EH (cell line): Measurements from ENCODE around the gene FOS.
"Not testable (repeated sequence)": the region's sequence is repeated elsewhere in the genome, so short reads cannot be mapped to it uniquely, and the experiment has no call there.

Source experiments
- DNase-seq: peaks from one replicate; pipeline ENCODE4 v3.0.0-alpha.2; 2015; ENCODE audit warnings: low read depth

FOS gene

DNA sequence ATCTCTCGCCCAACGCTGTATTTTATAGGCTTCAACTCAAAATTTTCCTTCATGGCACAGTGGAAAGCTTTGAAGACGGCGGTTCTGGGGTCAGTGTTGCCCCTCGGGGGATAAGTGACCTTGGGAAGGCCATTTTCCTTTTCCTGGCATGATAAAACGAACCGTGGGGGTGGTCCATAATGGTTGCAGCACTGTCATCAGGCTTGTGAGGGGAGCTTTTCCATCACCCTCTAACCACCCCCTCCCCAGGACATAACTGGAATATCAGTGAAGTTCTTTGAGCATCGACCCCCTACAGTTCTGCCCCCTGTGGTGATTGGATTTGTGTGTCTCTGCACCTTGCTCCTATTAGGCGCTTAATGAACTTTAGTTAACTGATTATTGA is 16.0 kb downstream of the FOS start:
- no peak for DNase-seq

DNA sequence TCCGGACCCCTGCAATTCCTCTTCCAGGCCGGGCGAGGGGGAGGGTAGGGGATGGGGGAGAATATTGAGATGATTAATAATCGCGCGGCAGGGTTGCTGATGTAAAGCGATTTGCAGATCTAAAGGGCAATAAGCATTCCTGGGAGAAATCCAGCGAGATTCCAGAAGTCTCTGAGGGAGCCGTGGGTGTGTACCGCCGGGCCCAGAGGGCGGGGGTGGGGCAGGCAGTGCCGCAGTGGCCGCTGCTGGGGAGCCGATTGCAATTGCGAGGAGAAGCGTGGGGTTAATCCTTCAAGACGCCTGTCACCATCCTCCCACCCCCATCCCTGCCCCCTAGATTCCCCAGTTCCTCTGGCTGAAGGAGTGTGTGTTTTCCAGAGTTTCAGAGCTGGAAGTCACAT is 16.4 kb downstream of the FOS start:
- peak; percentile 87 for DNase-seq

GRCh38 chr14:75295491-75296345 is 17.1 kb downstream of the FOS start:
- peak; percentile 67 for DNase-seq

DNA sequence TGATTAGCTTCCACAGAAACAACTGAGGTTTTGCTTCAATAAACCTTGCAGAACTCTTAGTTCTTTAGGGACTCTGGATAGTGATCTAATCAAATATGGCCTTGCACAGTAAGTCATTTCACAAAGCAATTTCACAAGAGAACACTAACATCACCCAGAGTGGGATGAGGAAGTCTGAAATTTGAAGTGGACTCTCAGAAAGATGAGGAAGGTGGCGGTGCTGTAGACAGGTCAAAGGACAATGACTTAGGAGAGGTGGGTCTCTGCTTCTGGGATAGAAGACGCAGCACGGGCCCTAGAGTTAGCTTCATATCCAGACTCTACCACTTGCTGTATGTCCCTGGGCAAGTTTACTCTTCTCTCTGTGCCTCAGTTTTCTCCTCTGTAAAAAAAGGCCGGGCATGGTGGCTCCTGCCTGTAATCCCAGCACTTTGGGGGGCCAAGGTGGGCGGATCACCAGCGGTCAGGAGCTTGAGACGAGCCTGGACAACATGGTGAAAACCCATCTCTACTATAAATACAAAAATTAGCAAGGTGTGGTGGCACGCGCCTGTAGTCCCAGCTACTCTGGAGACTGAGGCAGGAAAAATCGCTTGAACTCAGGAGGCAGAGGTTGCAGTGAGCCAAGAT is 18.9 kb downstream of the FOS start:
- no peak for DNase-seq

DNA sequence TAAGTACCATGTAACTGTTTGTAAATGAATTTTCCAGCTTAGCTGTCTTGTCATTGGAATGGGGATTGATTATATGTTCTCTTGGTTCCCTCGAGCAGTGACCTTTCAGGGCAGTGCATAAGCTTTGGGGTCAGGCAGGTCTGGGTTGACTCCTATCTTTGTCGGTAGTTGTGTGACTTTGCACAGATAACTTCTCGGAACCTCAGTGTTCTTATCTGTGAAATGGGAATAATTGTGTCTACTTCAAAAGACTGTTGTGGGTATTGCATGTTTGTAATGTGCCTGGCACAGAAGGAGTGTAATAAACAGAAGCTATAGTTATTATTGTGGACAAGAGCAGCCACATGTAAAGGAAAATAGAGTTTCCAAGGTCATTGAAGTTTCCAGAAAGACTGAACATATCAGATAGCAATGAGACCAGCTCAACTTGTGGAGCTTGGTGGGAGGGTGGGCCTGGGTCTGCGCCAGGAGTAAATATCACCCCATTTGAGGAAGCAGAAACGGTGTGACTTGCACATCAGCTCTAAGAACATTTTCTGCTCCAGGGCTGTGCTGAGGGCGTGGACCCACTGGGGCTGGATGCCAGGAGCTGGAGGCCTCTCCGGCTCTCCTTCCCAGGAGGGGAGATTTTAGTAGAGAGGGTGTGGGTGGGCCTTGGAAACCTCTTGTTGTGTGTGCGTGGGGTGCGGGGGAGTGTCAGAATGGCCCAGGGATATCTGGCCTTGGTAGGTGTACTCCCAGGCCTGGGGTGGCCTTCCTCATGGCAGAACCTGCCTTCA is 19.7 kb downstream of the FOS start:
- DNase-seq = no peak

DNA sequence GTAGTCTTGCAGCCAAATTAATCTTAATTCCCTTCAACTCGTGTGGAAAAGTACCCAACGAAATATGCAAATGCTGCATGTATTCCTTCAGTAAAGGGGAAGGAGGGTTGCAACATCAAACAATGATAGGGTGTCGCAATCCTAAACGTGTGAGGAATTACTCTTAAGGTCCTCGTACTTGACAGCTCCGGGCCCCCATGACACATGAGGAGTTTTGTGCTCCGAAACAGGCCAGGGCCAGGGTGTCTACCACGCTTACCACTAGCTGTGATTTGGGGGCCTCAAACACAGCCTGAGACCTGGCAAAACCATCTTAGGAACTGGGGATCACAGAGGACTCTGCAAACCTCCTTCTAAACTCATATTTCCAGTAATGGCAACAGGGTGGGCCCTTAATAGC is 20.4 kb downstream of the FOS start:
- peak; percentile 29 for DNase-seq

DNA sequence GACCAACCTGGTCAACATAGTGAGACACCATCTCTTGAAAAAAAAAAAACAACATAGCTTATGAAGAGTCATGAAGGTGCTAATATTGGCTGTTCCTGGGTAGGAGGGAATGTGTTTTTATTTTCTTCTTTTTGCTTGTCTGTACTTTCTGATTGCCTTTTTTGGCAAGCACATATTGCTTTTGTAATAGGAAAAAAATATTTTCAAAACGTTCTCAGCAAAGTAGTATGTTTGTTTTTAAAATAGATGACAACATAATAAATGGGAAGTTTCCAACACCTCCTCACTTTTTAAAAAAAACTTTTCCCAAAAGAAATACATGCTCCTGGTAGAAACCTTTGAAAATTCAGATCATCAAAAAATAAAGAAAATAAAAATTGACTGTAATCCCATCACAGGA is 20.9 kb downstream of the FOS start:
- no peak for DNase-seq

DNA sequence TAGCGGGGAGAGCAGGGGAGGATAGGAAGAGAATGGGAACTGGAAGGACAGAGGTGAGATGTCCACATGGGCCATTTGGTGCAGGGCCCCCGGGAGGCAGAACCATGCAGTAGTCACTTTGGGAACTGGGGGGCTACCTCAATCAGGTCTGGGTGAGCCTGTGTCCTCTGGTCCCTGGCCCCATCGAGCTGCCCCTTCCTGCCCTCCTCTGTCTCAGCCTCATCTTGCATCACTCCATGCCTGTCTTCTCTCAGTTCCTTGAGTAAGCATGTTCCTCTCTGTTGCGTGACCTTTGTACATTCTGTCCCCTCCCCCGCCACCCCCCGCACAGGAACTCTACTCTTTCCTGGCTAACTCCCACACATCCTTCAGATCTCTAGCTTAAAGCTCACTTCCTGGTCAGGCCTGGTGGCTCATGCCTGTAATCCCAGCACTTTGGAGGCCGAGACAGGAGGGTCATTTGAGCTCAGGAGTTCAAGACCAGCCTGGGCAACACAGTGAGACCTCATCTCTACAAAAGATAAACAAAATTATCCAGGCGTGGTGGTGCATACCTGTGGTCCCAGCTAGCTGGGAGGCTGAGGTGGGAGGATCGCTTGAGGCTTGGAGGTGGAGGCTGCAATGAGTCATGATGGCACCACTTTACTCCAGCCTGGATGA is 23.2 kb downstream of the FOS start:
- peak; percentile 46 for DNase-seq

GRCh38 chr14:75303381-75303789 is 24.8 kb downstream of the FOS start:
- peak; percentile 74 for DNase-seq

GRCh38 chr14:75306410-75306809 is 27.8 kb downstream of the FOS start:
- DNase-seq = not testable (repeated sequence)

DNA sequence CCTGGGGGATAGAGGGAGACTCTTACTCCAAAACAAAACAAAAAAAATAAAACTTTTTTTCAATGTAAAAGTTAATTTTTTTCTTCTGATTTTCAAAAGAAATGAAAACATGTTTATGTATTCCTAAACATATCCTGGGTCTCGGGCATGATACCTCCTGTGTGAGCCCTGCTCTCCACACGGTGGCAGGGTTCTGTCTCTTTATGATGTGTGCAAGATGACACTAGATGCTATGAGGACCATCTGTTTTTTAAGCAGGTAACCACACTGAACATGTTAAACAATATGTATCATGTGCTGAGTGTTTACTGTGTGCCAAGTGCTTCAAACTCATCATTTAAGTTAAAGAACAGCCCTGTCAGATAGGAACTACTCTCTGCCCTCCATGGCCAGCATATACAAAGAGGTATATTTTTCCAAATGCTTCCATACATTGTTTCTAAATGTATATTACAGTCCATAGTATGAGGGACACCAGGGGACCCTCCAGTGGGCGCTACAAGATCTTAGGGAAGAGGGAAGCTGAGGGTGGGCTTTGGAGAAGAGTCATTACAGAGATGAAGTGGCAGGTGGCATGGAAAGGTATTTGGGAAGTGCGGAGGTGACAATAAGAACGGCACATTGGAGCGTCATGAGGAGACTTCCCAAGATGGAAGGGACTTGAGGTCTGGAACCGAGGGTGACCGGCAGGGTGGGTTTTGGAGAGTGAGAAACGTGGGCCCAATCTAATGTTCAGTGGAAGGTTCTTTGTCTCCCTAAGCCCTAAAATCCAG is 28.5 kb downstream of the FOS start:
- DNase-seq = peak; percentile 31

GRCh38 chr14:75307700-75308379 is 29.2 kb downstream of the FOS start:
- peak; percentile 77 for DNase-seq

DNA sequence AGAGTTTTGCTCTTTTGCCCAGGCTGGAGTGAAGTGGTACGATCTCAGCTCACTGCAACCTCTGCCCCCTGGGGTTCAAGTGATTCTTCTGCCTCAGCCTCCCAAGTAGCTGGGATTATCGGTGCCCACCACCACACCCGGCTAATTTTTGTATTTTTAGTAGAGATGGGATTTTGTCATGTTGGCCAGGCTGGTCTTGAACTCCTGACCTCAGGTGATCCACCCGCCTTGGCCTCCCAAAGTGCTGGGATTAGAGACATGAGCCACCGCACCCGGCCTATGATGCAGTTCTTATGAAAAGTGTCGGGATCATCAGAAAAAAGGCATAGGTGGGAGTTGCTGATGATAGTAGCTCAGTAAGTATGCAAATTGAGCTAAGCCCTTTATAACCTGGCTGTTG is 30.4 kb downstream of the FOS start:
- not testable (repeated sequence) for DNase-seq

DNA sequence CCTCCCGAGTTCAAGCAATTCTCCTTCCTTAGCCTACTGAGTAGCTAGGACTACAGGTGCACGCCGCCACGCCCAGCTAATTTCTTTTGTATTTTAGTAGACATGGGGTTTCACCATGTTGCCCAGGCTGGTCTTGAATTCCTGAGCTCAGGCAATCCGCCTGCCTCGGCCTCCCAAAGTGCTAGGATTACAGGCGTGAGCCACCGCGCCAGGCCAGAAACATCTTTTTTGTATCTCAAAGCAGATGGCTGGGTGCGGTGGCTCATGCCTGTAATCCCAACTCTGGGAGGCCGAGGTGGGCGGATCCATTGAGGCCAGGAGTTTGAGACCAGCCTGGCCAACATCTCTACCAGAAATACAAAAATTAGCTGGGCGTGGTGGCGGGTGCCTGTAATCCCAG is 30.9 kb downstream of the FOS start:
- not testable (repeated sequence) for DNase-seq

- DNase-seq = peak; percentile 79
Observed at GRCh38 chr14:75310295-75311111, 31.9 kb downstream of the FOS start.

DNA sequence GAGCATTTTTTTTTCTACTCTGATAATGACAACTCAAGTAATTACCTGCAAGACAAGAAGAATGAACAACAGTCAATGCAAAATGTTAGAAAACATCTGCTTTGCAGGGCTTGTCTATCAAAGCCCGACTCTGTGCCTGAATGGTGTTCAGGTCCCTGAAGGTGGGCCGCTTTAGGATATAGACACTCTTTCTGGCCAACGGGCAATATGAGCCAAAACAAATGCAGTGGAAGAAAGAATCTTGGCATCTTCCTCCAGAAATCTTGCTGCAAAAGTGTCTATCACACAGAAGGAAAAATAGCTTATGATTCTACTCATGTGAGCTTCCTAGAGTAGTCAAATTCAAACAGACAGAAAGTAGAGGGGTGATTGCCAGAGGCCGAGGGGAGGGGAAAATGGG is 32.7 kb downstream of the FOS start:
- DNase-seq = no peak

DNA sequence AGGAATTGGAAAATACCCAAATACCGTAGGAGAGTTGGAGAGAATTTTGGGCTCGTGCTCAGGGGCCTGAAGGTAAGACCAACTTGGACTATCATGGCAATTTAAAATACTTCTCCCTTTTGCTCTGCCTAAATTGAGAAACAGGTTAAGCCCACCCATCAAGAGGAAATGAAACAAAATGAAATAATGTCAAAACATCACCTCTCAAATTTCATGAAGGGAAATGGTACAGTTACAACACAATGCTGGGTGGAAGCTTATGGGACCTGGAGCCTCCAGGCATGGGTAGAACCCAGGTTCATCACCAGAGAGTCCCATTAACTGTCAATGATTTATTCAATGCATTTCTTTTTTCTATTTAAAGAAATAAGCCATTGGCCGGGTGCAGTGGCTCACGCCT is 33.7 kb downstream of the FOS start:
- DNase-seq = no peak

- no peak for DNase-seq
Observed at GRCh38 chr14:75313294-75313693, 34.7 kb downstream of the FOS start.

DNA sequence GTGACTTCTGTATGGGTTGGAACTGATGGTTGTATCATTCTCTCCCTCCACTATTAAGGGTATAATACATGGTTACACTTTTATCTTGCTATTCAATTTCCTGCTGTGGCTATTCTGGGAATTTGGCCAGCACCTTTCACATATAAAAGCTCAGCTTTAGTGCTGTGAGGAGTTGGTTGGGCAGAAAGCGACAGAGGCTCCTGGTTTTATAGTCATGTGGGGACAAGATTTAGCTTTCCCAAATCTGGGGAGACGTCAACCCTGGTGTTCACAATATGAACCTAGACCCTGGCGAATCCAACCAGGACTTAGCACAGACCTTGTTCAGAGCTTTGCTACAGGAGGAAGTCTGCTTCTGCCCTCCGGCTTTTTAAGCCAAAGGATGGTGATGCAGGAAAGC is 36.5 kb downstream of the FOS start:
- DNase-seq = peak; percentile 73

- DNase-seq = no peak
Observed at GRCh38 chr14:75317148-75317547, 38.5 kb downstream of the FOS start.
